Left ventricle myocardium inferior (tissue), 1 donor: ENCODE results near the gene RNF212. TPM values are rescaled to one million over a fixed set of nuclear protein-coding genes. Genes with fewer than 3 reads are reported as not detected.

Experiments
- DNase-seq: peaks from one replicate; pipeline ENCODE4 v3.0.0-alpha.2; 2020
- H3K27ac ChIP-seq: fragments of 200-600 bp; replicated peaks from 2 replicates; pipeline ENCODE4 v1.8.0; 2021
- H3K27me3 ChIP-seq: fragments of 200-600 bp; 2 replicates; pipeline ENCODE4 v1.8.0; 2021; ENCODE audit warnings: low read depth
- H3K36me3 ChIP-seq: fragments of 200-600 bp; 2 replicates; pipeline ENCODE4 v1.8.0; 2021
- H3K4me1 ChIP-seq: fragments of 200-600 bp; 2 replicates; pipeline ENCODE4 v1.8.0; 2021
- H3K4me3 ChIP-seq: fragments of 200-600 bp; 2 replicates; pipeline ENCODE4 v1.8.0; 2021; ENCODE audit warnings: mild to moderate bottlenecking, moderate library complexity
- H3K9me3 ChIP-seq: fragments of 200-600 bp; replicated peaks from 2 replicates; pipeline ENCODE4 v1.8.0; 2021
- intact Hi-C: fragments of 100-400 bp; cut with micrococcal nuclease; formaldehyde crosslinking; loops from one replicate; pipeline ENCODE4 v1.11.0; 2022
- total RNA-seq: library from RNA; stranded (reverse); fragmentation: NEBNext Ultra II Directional; extraction: Animal tissue kit (Norgen Biotek cat#: 25700); gene quantifications from one replicate; pipeline ENCODE4 v1.2.1, GENCODE V29; 2021
- TF ChIP-seq, protein P1 (sequence below): fragments of 200-600 bp; IDR thresholded peaks from 2 replicates; pipeline ENCODE4 v1.8.0; 2021; ENCODE audit warnings: antibody characterized with exemption, mild to moderate bottlenecking, borderline replicate concordance
- donor health status: DM: no; HTN: yes; CAD: no; lungs with severe emphysema.

RNF212 gene
- total RNA-seq, 1 donor from 2014 or later = not detected

GRCh38 chr4:1072830-1073446 is 40.4 kb downstream of the RNF212 start:
- peaks cover 48% of the 10 kb centered on the region for H3K27me3 ChIP-seq
- no peaks in the 10 kb centered on the region for H3K36me3 ChIP-seq
- H3K4me3 ChIP-seq = no peak overlapping the region
- intact Hi-C loops = no loop called here
- H3K9me3 ChIP-seq = peaks cover 6% of the 10 kb centered on the region
- H3K4me1 ChIP-seq = no peaks in the 10 kb centered on the region
- TF ChIP-seq, protein P1, sequence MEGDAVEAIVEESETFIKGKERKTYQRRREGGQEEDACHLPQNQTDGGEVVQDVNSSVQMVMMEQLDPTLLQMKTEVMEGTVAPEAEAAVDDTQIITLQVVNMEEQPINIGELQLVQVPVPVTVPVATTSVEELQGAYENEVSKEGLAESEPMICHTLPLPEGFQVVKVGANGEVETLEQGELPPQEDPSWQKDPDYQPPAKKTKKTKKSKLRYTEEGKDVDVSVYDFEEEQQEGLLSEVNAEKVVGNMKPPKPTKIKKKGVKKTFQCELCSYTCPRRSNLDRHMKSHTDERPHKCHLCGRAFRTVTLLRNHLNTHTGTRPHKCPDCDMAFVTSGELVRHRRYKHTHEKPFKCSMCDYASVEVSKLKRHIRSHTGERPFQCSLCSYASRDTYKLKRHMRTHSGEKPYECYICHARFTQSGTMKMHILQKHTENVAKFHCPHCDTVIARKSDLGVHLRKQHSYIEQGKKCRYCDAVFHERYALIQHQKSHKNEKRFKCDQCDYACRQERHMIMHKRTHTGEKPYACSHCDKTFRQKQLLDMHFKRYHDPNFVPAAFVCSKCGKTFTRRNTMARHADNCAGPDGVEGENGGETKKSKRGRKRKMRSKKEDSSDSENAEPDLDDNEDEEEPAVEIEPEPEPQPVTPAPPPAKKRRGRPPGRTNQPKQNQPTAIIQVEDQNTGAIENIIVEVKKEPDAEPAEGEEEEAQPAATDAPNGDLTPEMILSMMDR = peak; percentile 70
- DNase-seq = no peak
- no peak overlapping the region for H3K27ac ChIP-seq

- no peak overlapping the region for H3K27ac ChIP-seq
- intact Hi-C loops = no loop called here
- TF ChIP-seq, protein P1 = no peak
- H3K36me3 ChIP-seq = no peaks in the 10 kb centered on the region
- peaks cover 61% of the 10 kb centered on the region for H3K27me3 ChIP-seq
- peaks cover 6% of the 10 kb centered on the region for H3K9me3 ChIP-seq
- no peaks in the 10 kb centered on the region for H3K4me1 ChIP-seq
- no peak for DNase-seq
- H3K4me3 ChIP-seq = no peak overlapping the region
Observed at GRCh38 chr4:1069394-1069793, 44.0 kb downstream of the RNF212 start.

DNA sequence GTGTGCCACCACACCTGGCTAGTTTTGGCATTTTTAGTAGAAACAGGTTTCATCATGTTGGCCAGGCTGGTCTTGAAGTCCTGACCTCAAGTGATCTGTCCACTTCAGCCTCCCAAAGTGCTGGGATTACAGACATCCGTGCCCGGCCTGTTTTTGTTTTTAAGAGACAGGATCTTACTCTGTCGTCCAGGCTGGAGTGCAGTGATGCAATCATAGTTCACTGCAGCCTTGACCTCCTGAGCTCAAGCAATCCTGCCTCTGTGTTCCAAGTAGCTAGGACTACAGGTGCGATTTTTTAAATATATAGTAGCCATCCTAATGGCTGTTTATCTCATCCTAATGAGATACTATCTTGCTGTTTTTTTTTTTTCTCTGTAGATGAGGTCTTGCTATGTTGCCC is 47.6 kb downstream of the RNF212 start:
- Histone ChIP-seq H3K4me1 (no peaks in the 10 kb centered on the region), H3K4me3 (no peak overlapping the region), H3K9me3 (no peaks in the 10 kb centered on the region), H3K27me3 (peaks cover 77% of the 10 kb centered on the region), H3K36me3 (no peaks in the 10 kb centered on the region), H3K27ac (no peak overlapping the region)
- DNase-seq = no peak
- intact Hi-C loops = no loop called here
- TF ChIP-seq, protein P1 = no peak

DNA sequence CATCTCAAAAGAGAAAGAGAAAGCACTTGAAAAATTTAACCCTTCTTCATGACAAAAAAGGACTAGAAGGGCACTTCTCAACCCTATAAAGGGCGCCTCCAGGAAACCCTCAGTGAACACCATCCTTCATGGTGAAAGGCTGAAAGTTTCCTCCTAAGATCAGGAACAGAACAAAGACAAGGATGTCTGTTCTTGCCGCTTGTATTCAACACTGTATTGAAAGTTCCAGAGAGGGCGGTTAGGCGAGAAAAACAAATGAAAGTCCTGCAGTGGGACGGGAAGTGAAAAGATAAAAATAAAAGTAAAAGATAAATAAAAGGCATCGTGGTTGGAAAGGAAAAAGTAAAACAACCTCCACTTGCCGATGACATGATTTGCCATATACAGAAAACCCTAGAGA is 50.9 kb downstream of the RNF212 start:
- H3K27me3 ChIP-seq = peaks cover 82% of the 10 kb centered on the region

DNA sequence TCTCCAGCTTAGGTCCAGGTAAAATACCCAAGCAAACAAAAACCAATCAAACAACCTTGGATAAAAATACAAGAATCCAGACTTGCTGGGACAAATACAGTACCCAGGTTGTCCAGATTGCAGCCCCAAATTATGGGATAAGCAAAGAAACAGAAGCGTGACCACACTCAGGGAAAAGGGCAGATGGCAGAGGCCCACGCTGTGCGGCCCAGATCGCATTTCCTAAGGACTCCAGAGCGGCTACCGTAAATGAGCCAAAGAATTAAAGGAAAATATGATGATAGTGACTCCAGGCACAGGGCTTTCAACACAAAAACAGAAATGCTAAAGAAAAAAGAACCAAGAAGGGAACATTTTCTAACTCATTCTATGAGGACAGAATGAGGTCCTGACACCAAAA is 51.6 kb downstream of the RNF212 start:
- Histone ChIP-seq H3K4me1 (peaks cover 14% of the 10 kb centered on the region), H3K36me3 (no peaks in the 10 kb centered on the region), H3K27me3 (peaks cover 84% of the 10 kb centered on the region), H3K27ac (no peak overlapping the region), H3K9me3 (no peaks in the 10 kb centered on the region), H3K4me3 (no peak overlapping the region)
- TF ChIP-seq, protein P1 = no peak
- no peak for DNase-seq
- intact Hi-C loops = no loop called here

More for the DNA sequence above, 50.9 kb downstream of the RNF212 start:
- Histone ChIP-seq H3K9me3 (no peaks in the 10 kb centered on the region), H3K4me1 (peaks cover 14% of the 10 kb centered on the region), H3K27ac (no peak overlapping the region), H3K4me3 (no peak overlapping the region), H3K36me3 (no peaks in the 10 kb centered on the region)
- no peak for DNase-seq
- intact Hi-C loops = no loop called here
- TF ChIP-seq, protein P1 = no peak
